ENCODE results near the gene NADSYN1. TPM values are rescaled to one million over a fixed set of nuclear protein-coding genes. Genes with fewer than 3 reads are reported as not detected.

Gene NADSYN1
- total RNA-seq, 1 experiment from 2014 or later, result 130 TPM

DNA sequence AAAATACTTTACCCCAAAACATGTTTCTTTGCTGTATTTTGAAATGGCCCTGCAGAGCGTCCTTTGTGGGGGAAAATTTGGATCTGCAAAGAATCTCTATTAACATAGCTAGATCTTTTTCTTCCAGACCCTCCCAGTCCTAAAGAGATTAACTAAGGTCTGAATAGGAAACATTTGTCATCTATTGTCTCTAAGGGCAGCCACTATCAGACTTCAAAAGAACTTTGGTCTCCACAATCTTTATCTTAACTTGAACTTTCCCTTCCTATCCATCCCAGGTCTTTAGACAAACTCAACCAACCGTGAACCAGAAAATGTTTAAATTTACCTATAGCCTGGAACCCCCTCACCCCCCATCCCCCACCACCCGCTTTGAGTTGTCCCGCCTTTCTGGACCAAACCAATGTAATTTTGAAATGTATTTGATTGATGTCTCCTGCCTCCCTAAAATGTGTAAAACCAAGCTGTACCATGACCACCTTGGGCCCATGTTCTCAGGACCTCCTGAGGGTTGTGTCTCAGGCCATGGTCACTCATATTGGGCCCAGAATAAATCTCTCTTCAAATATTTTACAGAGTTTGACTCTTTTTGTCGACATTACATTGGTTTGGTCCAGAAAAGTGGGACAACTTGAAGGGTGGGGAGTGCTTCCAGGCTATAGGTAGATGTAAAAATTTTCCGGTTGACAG, 91.7 kb downstream of the NADSYN1 start:
- in situ Hi-C loops (cut with HindIII; ENCODE audit: low pct_unique_long_range_greater_than_20kb, low sequenced_read_pairs), result no loop called here
- no peak for DNase-seq (ENCODE audit: low read depth, low spot score)

DNA sequence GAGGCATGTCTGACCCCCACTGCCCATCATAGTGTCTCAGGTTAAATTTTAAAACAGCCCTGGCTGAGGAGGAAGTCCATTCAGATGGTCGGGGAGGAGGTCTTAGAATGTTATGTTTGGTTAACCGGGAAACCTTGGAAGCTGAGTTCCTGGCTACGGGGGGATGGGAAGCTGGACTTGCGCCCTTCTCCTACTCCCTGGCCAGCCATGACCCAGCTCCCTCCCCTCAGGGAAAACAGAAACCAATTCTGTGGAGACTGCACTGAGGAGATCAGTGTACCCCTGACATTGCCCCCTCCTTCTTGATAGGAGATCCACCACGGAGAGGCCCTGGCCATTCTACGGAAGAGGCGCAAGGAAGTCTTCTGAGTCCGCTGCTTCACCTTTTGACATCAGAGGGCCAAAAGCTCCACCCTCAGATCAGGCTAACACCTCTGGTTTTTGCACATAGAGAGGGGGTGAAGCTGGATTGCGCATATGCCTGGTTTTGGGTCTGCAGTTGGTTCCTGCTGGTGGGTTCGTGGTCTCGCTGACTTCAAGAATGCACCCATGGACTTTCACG, 92.5 kb downstream of the NADSYN1 start:
- in situ Hi-C loops (cut with HindIII; ENCODE audit: low pct_unique_long_range_greater_than_20kb, low sequenced_read_pairs), result no loop called here
- DNase-seq (ENCODE audit: low read depth, low spot score), result no peak

DNA sequence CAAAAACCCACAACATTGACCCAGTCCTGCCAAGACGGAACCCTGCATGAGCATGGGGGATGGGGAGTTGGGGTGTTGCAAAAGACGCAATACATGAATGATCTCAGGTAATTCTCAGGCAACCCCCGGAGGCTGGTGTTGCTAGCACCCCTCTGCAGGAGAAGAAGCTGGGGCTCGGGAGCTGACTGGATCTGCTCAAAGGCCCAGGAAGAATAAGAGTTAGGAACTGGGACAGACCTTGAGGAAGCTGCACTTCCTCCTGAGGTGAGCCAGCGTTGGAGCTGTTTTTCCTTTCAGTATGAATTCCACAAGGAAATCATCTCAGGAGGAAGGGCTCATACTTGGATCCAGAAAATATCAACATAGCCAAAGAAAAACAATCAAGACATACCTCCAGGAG, 95.1 kb downstream of the NADSYN1 start, which contains the start of gene KRTAP5-9:
KRTAP5-9 (plus strand) TSS at position 301 of the 400 bp plus-strand sequence. CDS start 238 bp downstream, outside the sequence.
- in situ Hi-C loops (cut with HindIII; ENCODE audit: low pct_unique_long_range_greater_than_20kb, low sequenced_read_pairs), result no loop called here
- DNase-seq (ENCODE audit: low read depth, low spot score), result no peak

DNA sequence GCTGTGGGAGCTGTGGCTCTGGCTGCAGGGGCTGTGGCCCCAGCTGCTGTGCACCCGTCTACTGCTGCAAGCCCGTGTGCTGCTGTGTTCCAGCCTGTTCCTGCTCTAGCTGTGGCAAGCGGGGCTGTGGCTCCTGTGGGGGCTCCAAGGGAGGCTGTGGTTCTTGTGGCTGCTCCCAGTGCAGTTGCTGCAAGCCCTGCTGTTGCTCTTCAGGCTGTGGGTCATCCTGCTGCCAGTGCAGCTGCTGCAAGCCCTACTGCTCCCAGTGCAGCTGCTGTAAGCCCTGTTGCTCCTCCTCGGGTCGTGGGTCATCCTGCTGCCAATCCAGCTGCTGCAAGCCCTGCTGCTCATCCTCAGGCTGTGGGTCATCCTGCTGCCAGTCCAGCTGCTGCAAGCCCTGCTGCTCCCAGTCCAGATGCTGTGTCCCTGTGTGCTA, 95.7 kb downstream of the NADSYN1 start:
- DNase-seq (ENCODE audit: low read depth, low spot score), result no peak
- in situ Hi-C loops (cut with HindIII; ENCODE audit: low pct_unique_long_range_greater_than_20kb, low sequenced_read_pairs), result no loop called here

Small RNA genes lying within 50 kb of the gene (small RNA-seq; reads per million reads assigned to genes)
- 0 reads per million in 2 experiments for gene MIR6754

Other genes with a start within 250 kb of the NADSYN1 start
- gene SHANK2, start 200.6 kb upstream of the NADSYN1 start, total RNA-seq (2014; rRNA removed; shearing (Covaris generic)), result 0.13 and 0.21 TPM in 2 replicates
- gene DHCR7, start 4.8 kb upstream of the NADSYN1 start, total RNA-seq (2014; rRNA removed; shearing (Covaris generic)), result 114 and 117 TPM in 2 replicates
- gene KRTAP5-7, start 74.1 kb downstream of the NADSYN1 start, total RNA-seq (2014; rRNA removed; shearing (Covaris generic)), result 0.08 TPM in 1 of 2 replicates, not detected in the other
- gene KRTAP5-8, start 84.8 kb downstream of the NADSYN1 start, total RNA-seq (2014; rRNA removed; shearing (Covaris generic)), result 0.26 TPM in 1 of 2 replicates, not detected in the other
- not detected in 2 replicates for gene KRTAP5-9, start 95.2 kb downstream of the NADSYN1 start, total RNA-seq (2014; rRNA removed; shearing (Covaris generic))
- 0.53 TPM in 1 of 2 replicates, not detected in the other for gene KRTAP5-10, start 112.4 kb downstream of the NADSYN1 start, total RNA-seq (2014; rRNA removed; shearing (Covaris generic))
- gene KRTAP5-11, start 129.7 kb downstream of the NADSYN1 start, total RNA-seq (2014; rRNA removed; shearing (Covaris generic)), result not detected in 2 replicates

All from SK-MEL-5 (cell line).